Ramos (cell line): ENCODE results near the gene DNAAF8.

Source experiments
- in situ Hi-C: fragments of 300-500 bp; cut with MboI; formaldehyde crosslinking; loops from one replicate; pipeline ENCODE4 v1.14.3; 2022; ENCODE audit warnings: low sequenced_read_pairs; ENCODE audit not compliant: unreplicated experiment

The DNAAF8 gene

GRCh38 chr16:4734063-4734729, at the start of gene DNAAF8, which contains the start of gene ANKS3:
DNAAF8 (plus strand) TSS chr16:4734537; CDS start chr16:4736515, 1,978 bp downstream.
ANKS3 (minus strand) TSS chr16:4734271; CDS start chr16:4730149, 4,122 bp downstream.
- in situ Hi-C loops = no loop called here

GRCh38 chr16:4684763-4685162, 49.6 kb upstream of the DNAAF8 start:
- in situ Hi-C loops = no loop called here

- in situ Hi-C loops = no loop called here
Measured at GRCh38 chr16:4685292-4685691, 49.0 kb upstream of the DNAAF8 start.

GRCh38 chr16:4685776-4686496, 48.4 kb upstream of the DNAAF8 start:
- in situ Hi-C loops = no loop called here

GRCh38 chr16:4686497-4687210, 47.7 kb upstream of the DNAAF8 start:
- in situ Hi-C loops = no loop called here

- in situ Hi-C loops = no loop called here
Measured at GRCh38 chr16:4687416-4687815, 46.9 kb upstream of the DNAAF8 start.

- in situ Hi-C loops = no loop called here
Measured at GRCh38 chr16:4687946-4688673, 46.2 kb upstream of the DNAAF8 start.

- in situ Hi-C loops = no loop called here
Measured at GRCh38 chr16:4688674-4689045, 45.7 kb upstream of the DNAAF8 start.

GRCh38 chr16:4689091-4689671, 45.2 kb upstream of the DNAAF8 start:
- in situ Hi-C loops = no loop called here

- in situ Hi-C loops = no loop called here
Measured at GRCh38 chr16:4689864-4690704, 44.3 kb upstream of the DNAAF8 start.

GRCh38 chr16:4690946-4691665, 43.2 kb upstream of the DNAAF8 start:
- in situ Hi-C loops = no loop called here

GRCh38 chr16:4691666-4692412, 42.5 kb upstream of the DNAAF8 start:
- in situ Hi-C loops = no loop called here

GRCh38 chr16:4692460-4693295, 41.7 kb upstream of the DNAAF8 start:
- in situ Hi-C loops = no loop called here

GRCh38 chr16:4693296-4693955, 40.9 kb upstream of the DNAAF8 start, which contains the start of gene NUDT16L1:
NUDT16L1 (plus strand) TSS chr16:4693562; CDS start chr16:4693727, 165 bp downstream.
- in situ Hi-C loops = no loop called here

- in situ Hi-C loops = no loop called here
Measured at GRCh38 chr16:4693956-4694641, 40.2 kb upstream of the DNAAF8 start.
